Germinal center (tissue), 1 donor: ENCODE results near the gene FAM114A1.
"Not testable (repeated sequence)": the region's sequence is repeated elsewhere in the genome, so short reads cannot be mapped to it uniquely, and the experiment has no call there.

Experiments used
- DNase-seq: peaks from one replicate; pipeline ENCODE4 v3.0.0; 2012; ENCODE audit warnings: mixed read lengths, low spot score

Gene FAM114A1

GRCh38 chr4:38967260-38968095, 99.9 kb downstream of the FAM114A1 start:
- no peak for DNase-seq

GRCh38 chr4:38968668-38969067, 101.1 kb downstream of the FAM114A1 start:
- DNase-seq: no peak

- DNase-seq: no peak
Measured at GRCh38 chr4:38976308-38976707, 108.7 kb downstream of the FAM114A1 start.

GRCh38 chr4:38979081-38979480, 111.5 kb downstream of the FAM114A1 start:
- DNase-seq: no peak

- no peak for DNase-seq
Measured at GRCh38 chr4:38979511-38980230, 112.1 kb downstream of the FAM114A1 start.

GRCh38 chr4:38980903-38981676, 113.5 kb downstream of the FAM114A1 start:
- DNase-seq: no peak

GRCh38 chr4:38982361-38983095, 114.9 kb downstream of the FAM114A1 start:
- DNase-seq: no peak

GRCh38 chr4:38983291-38983690, 115.7 kb downstream of the FAM114A1 start:
- DNase-seq: no peak

- DNase-seq: no peak
Measured at GRCh38 chr4:38983787-38984598, 116.4 kb downstream of the FAM114A1 start.

- peak; percentile 36 for DNase-seq
Measured at GRCh38 chr4:38985410-38986100, 117.9 kb downstream of the FAM114A1 start.

GRCh38 chr4:38987491-38987890, 119.9 kb downstream of the FAM114A1 start:
- no peak for DNase-seq

GRCh38 chr4:38988353-38988752, 120.7 kb downstream of the FAM114A1 start:
- not testable (repeated sequence) for DNase-seq

GRCh38 chr4:38989487-38989886, 121.9 kb downstream of the FAM114A1 start:
- no peak for DNase-seq

- no peak for DNase-seq
Measured at GRCh38 chr4:38990241-38990640, 122.6 kb downstream of the FAM114A1 start.

- no peak for DNase-seq
Measured at GRCh38 chr4:38993683-38994082, 126.1 kb downstream of the FAM114A1 start.

GRCh38 chr4:38994135-38994534, 126.5 kb downstream of the FAM114A1 start:
- DNase-seq: no peak
